H1 (cell line): Measurements from ENCODE around the gene KRT8. TPM values are rescaled to one million over a fixed set of nuclear protein-coding genes. Genes with fewer than 3 reads are reported as not detected.

Experiments used
- CTCF ChIA-PET: fragments of 300-600 bp; sonication (Branson Sonifier 250); formaldehyde crosslinking; loops from one replicate; lab custom pipeline; 2021; ENCODE audit not compliant: partially characterized antibody; lab: Charles Lee
- POLR2A ChIA-PET: fragments of 300-600 bp; sonication (Branson Sonifier 250); formaldehyde crosslinking; loops from one replicate; lab custom pipeline; 2021; ENCODE audit warnings: inconsistent platforms; ENCODE audit not compliant: partially characterized antibody; lab: Charles Lee
- DNase-seq, 2 experiments: peaks; one replicate each; pipeline versions ENCODE4 v3.0.0 to v3.0.0-alpha.2; 2010 to 2022; ENCODE audit warnings: low spot score in 2 of 2, low read depth in 1 of 2, mixed read lengths in 1 of 2
- FAIRE-seq: peaks from 2 replicates; lab custom pipeline; 2011; peaks lifted over from hg19 to GRCh38; lab: Jason Lieb, UNC
- H2AFZ ChIP-seq: 2 replicates; pipeline ENCODE4 v1.8.1; 2012; ENCODE audit warnings: low read length, inconsistent platforms
- H2AK5ac ChIP-seq: 2 replicates; pipeline ENCODE4 v1.6.1; 2013; ENCODE audit warnings: low read depth, low read length
- H2BK120ac ChIP-seq: replicated peaks from 2 replicates; pipeline ENCODE3; 2013; ENCODE audit warnings: low read depth, low read length, inconsistent platforms
- H2BK12ac ChIP-seq: 2 replicates; pipeline ENCODE4 v1.6.1; 2013; ENCODE audit warnings: low read depth, low read length
- H2BK15ac ChIP-seq: 2 replicates; pipeline ENCODE4 v1.6.1; 2013; ENCODE audit warnings: low read length
- H2BK20ac ChIP-seq: 2 replicates; pipeline ENCODE4 v1.6.1; 2013; ENCODE audit warnings: low read length
- H2BK5ac ChIP-seq: 2 replicates; pipeline ENCODE4 v1.6.1; 2013; ENCODE audit warnings: low read depth, low read length
- H3K14ac ChIP-seq: 2 replicates; pipeline ENCODE4 v1.6.1; 2013; ENCODE audit warnings: inconsistent platforms; ENCODE audit not compliant: insufficient read length
- H3K18ac ChIP-seq: 2 replicates; pipeline ENCODE4 v1.6.1; 2013; ENCODE audit warnings: low read length; ENCODE audit errors: extremely low read depth
- H3K23ac ChIP-seq: 2 replicates; pipeline ENCODE4 v1.6.1; 2013; ENCODE audit warnings: inconsistent platforms; ENCODE audit not compliant: insufficient read length
- H3K23me2 ChIP-seq: 2 replicates; pipeline ENCODE4 v1.6.1; 2013; ENCODE audit warnings: low read depth, low read length
- H3K27ac ChIP-seq: 2 replicates; pipeline ENCODE4 v1.6.1; 2011; ENCODE audit warnings: low read depth, low read length, inconsistent platforms
- H3K27me3 ChIP-seq, 4 experiments: replicated peaks in 1 of 4; 1 replicate in 1 of 4; 2 replicates in 3 of 4; pipeline versions ENCODE4 v1.6.1 to v1.8.1; 2011 to 2013; ENCODE audit warnings: low read length in 3 of 4, mild to moderate bottlenecking in 3 of 4, inconsistent platforms in 2 of 4, mixed read lengths in 2 of 4, moderate library complexity in 1 of 4; ENCODE audit not compliant: control insufficient read depth in 3 of 4, insufficient read depth in 3 of 4; ENCODE audit errors: extremely low read depth in 1 of 4
- H3K36me3 ChIP-seq, 4 experiments: 2 replicates each; pipeline versions ENCODE4 v1.6.1 to v1.8.1; 2011 to 2013; ENCODE audit warnings: mild to moderate bottlenecking in 4 of 4, low read length in 3 of 4, moderate library complexity in 2 of 4, control low read depth in 1 of 4, inconsistent platforms in 1 of 4; ENCODE audit not compliant: insufficient read depth in 4 of 4, control insufficient read depth in 2 of 4
- H3K4ac ChIP-seq: replicated peaks from 2 replicates; pipeline ENCODE3; 2013; ENCODE audit warnings: low read length, low read depth, mixed read lengths, inconsistent platforms; ENCODE audit not compliant: insufficient read length
- H3K4me1 ChIP-seq, 4 experiments: replicated peaks in 1 of 4; 1 replicate in 1 of 4; 2 replicates in 3 of 4; pipeline versions ENCODE4 v1.6.1 to v1.8.1; 2011 to 2013; ENCODE audit warnings: low read length in 3 of 4, inconsistent platforms in 2 of 4, mixed read lengths in 1 of 4; ENCODE audit not compliant: insufficient read depth in 4 of 4, control insufficient read depth in 3 of 4
- H3K4me2 ChIP-seq, 2 experiments: 2 replicates each; pipeline versions ENCODE4 v1.6.1 to v1.8.1; 2011 to 2013; ENCODE audit warnings: low read depth in 2 of 2, low read length in 2 of 2, control low read depth in 1 of 2, inconsistent platforms in 1 of 2, mild to moderate bottlenecking in 1 of 2; ENCODE audit not compliant: insufficient read depth in 1 of 2
- H3K4me3 ChIP-seq, 4 experiments: fragments of 200-600, 300-600 bp in 1 of 4; sonication (generic), shearing (Covaris generic), sonication (Bioruptor Twin) in 1 of 4; 2 replicates each; pipeline versions ENCODE4 v1.5.1 to v1.8.1; 2011 to 2016; ENCODE audit warnings: low read length in 4 of 4, low read depth in 3 of 4, control low read depth in 2 of 4, inconsistent platforms in 2 of 4, mild to moderate bottlenecking in 2 of 4, mixed read lengths in 1 of 4, moderate library complexity in 1 of 4; ENCODE audit not compliant: insufficient read depth in 2 of 4; ENCODE audit errors: extremely low read depth in 1 of 4
- H3K56ac ChIP-seq: replicated peaks from 2 replicates; pipeline ENCODE3; 2013; ENCODE audit warnings: low read depth, mild to moderate bottlenecking, mixed read lengths, low read length, inconsistent platforms; ENCODE audit not compliant: insufficient read length
- H3K79me1 ChIP-seq: 2 replicates; pipeline ENCODE4 v1.6.1; 2013; ENCODE audit warnings: low read depth, low read length, control low read depth
- H3K79me2 ChIP-seq, 2 experiments: 2 replicates each; pipeline versions ENCODE4 v1.6.1 to v1.8.1; 2012 to 2013; ENCODE audit warnings: low read length in 2 of 2, mild to moderate bottlenecking in 2 of 2, inconsistent platforms in 1 of 2; ENCODE audit not compliant: insufficient read depth in 2 of 2, control insufficient read depth in 1 of 2
- H3K9ac ChIP-seq, 4 experiments: replicated peaks in 1 of 4; 1 replicate in 1 of 4; 2 replicates in 3 of 4; pipeline versions ENCODE4 v1.6.1 to v1.8.1; 2011 to 2013; ENCODE audit warnings: low read depth in 3 of 4, low read length in 3 of 4, control low read depth in 2 of 4, mild to moderate bottlenecking in 2 of 4, moderate library complexity in 2 of 4, inconsistent platforms in 1 of 4; ENCODE audit errors: extremely low read depth in 1 of 4
- H3K9me3 ChIP-seq, 2 experiments: 2 replicates each; pipeline versions ENCODE4 v1.6.1 to v1.8.1; 2012 to 2013; ENCODE audit warnings: mild to moderate bottlenecking in 2 of 2, moderate library complexity in 2 of 2, control low read depth in 1 of 2, inconsistent platforms in 1 of 2, low read depth in 1 of 2, low read length in 1 of 2, mixed read lengths in 1 of 2; ENCODE audit not compliant: insufficient read depth in 2 of 2
- H4K20me1 ChIP-seq, 2 experiments: replicated peaks in 1 of 2; 2 replicates each; pipeline versions ENCODE3 to v1.8.1; 2011 to 2013; ENCODE audit warnings: inconsistent platforms in 2 of 2, low read length in 2 of 2, mild to moderate bottlenecking in 1 of 2; ENCODE audit not compliant: insufficient read depth in 2 of 2, control insufficient read depth in 1 of 2
- H4K5ac ChIP-seq: 2 replicates; pipeline ENCODE4 v1.6.1; 2013; ENCODE audit warnings: low read length, low read depth, mixed read lengths, inconsistent platforms; ENCODE audit not compliant: insufficient read length
- H4K8ac ChIP-seq: 2 replicates; pipeline ENCODE4 v1.8.0; 2013; ENCODE audit warnings: mild to moderate bottlenecking, moderate library complexity, low read length, inconsistent platforms; ENCODE audit not compliant: insufficient read depth; ENCODE audit errors: extremely low read depth
- H4K91ac ChIP-seq: replicated peaks from 2 replicates; pipeline ENCODE3; 2013; ENCODE audit warnings: low read length, mixed read lengths, inconsistent platforms; ENCODE audit not compliant: insufficient read length
- CBX5 ChIP-seq: fragments of 300-800, 300-1000 bp; sonication (generic); IDR thresholded peaks from 2 replicates; pipeline ENCODE4 v1.7.1; 2016; ENCODE audit warnings: antibody characterized with exemption, low read length, low read depth
- CHD2 ChIP-seq: IDR thresholded peaks from 2 replicates; pipeline ENCODE4 v1.6.1; 2012; ENCODE audit warnings: low read length, improper control_type of control experiment
- EZH2 ChIP-seq: fragments of 200-600 bp; sonication (generic); IDR thresholded peaks from 2 replicates; pipeline ENCODE4 v1.7.1; 2012; ENCODE audit warnings: low read depth, mild to moderate bottlenecking, moderate library complexity, low read length, inconsistent platforms; ENCODE audit not compliant: severe bottlenecking
- HDAC6 ChIP-seq: IDR thresholded peaks from one replicate; pipeline ENCODE4 v1.7.1; 2012; ENCODE audit warnings: low read depth, mild to moderate bottlenecking, inconsistent platforms, low read length, moderate library complexity
- KDM5A ChIP-seq: fragments of 200-600 bp; IDR thresholded peaks from 2 replicates; pipeline ENCODE4 v1.7.1; 2012; ENCODE audit warnings: mild to moderate bottlenecking, low read length, inconsistent platforms, mixed read lengths
- MAX ChIP-seq: IDR thresholded peaks from 2 replicates; pipeline ENCODE4 v1.6.1; 2012; ENCODE audit warnings: inconsistent platforms
- SIX5 ChIP-seq: IDR thresholded peaks from 2 replicates; pipeline ENCODE4 v1.6.1; 2011; ENCODE audit warnings: mild to moderate bottlenecking, low read depth, low read length
- SRF ChIP-seq: IDR thresholded peaks from 2 replicates; pipeline ENCODE4 v1.6.1; 2011; ENCODE audit warnings: mild to moderate bottlenecking, low read depth, low read length, moderate library complexity
- TCF12 ChIP-seq: IDR thresholded peaks from 2 replicates; pipeline ENCODE4 v1.6.1; 2011; ENCODE audit warnings: low read depth, mild to moderate bottlenecking, low read length
- WGBS, 2 experiments: shearing (Covaris generic) in 1 of 2; methylation state at CpG; one replicate each; pipeline versions ENCODE4 v1.1.6 to v1.1.7; 2013 to 2015; ENCODE audit warnings: low lambda C conversion rate in 2 of 2, mixed read lengths in 2 of 2, inconsistent platforms in 1 of 2, low coverage in 1 of 2, missing lambda C conversion rate in 1 of 2; ENCODE audit not compliant: insufficient replicate concordance in 2 of 2, insufficient coverage in 1 of 2, insufficient read length in 1 of 2; ENCODE audit errors: extremely low coverage in 1 of 2, missing lambda C conversion rate in 1 of 2; 5-methylcytosine and 5-hydroxymethylcytosine counted together
- polyA plus RNA-seq, 7 experiments: library from polyadenylated mRNA; depleted of rRNA in 3 of 7; stranded (reverse) in 5 of 7; unstranded in 2 of 7; fragments of >200 nt in 5 of 7; fragments of 200-250 nt in 2 of 7; gene quantifications; 1 replicate in 5 of 7; 2 replicates in 1 of 7; 4 replicates in 1 of 7; pipeline versions ENCODE4 v1.2.1 to v1.2.3, GENCODE V29; 2011 to 2013; ENCODE audit warnings: missing spikeins in 2 of 7, mixed read lengths in 2 of 7
- total RNA-seq: library from RNA; stranded (reverse); fragmentation: NEBNext Ultra II Directional; extraction: Animal tissue kit (Norgen Biotek cat#: 25700); gene quantifications from 2 replicates; pipeline ENCODE4 v1.2.1, GENCODE V29; 2021
- TF ChIP-seq, protein P1 (sequence below), 3 experiments: IDR thresholded peaks; 1 replicate in 2 of 3; 2 replicates in 1 of 3; pipeline versions ENCODE4 v1.5.1 to v1.6.1; 2011; ENCODE audit warnings: low read length in 3 of 3, mild to moderate bottlenecking in 3 of 3, inconsistent platforms in 2 of 3, low read depth in 1 of 3, moderate library complexity in 1 of 3; ENCODE audit not compliant: insufficient read depth in 1 of 3; ENCODE audit errors: control extremely low read depth in 1 of 3

KRT8 gene
- total and polyA plus RNA-seq, 2 of the 8 experiments (the other 6 are each of a cell fraction or from before 2014, with no cell fraction given): 280 to 290 TPM

DNA sequence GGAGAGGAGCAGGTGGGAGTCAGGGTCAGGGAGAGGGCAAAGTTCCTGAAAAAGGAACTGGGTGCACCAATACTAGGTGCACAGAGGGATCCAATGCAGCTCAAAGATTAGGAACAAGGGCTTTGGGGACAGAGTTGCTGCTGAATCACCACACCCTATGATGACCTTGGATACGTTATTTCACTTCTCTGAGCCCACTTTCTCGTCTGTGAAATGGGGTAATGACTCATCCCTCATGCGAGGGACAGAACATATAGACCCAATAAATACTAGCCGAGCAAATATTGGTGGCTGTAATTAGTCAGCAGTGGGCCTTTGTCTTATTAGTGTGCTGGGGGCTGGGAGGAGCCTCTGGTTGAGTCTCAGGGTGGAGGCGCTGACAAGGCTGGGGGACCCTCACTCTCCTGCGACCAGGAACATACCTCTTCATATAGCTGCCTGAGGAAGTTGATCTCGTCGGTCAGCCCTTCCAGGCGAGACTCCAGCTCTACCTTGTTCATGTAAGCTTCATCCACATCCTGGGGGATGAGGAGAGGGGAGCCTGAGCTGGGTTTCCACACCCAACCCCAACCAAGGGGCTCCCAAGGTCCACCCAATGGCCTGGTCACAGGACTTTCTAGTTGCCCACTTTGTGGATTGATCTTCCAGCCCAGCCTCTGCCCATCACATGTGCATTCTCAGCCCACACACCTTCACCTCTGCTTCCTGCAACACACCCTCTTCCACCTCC is 4.5 kb downstream of the KRT8 start:
- Histone ChIP-seq H3K36me3 (peaks cover 14 to 51% (median 38%) of the 10 kb centered on the region in 4 experiments), H3K23ac (no peak overlapping the region), H2AK5ac (no peak overlapping the region), H4K8ac (no peak overlapping the region), H4K91ac (no peak overlapping the region), H2AFZ (no peak overlapping the region), H3K14ac (no peak overlapping the region), H3K4me1 (peaks cover 0 to 3% (median 2%) of the 10 kb centered on the region in 4 experiments; a peak in 5 of 7 replicates), H3K4me2 (no peak overlapping the region), H3K4ac (no peak overlapping the region), H3K9me3 (no peaks in the 10 kb centered on the region), H4K20me1 (peaks cover 9 to 25% of the 10 kb centered on the region in 2 experiments), H4K5ac (no peak overlapping the region), H2BK20ac (no peak overlapping the region), H2BK120ac (no peak overlapping the region), H3K79me2 (peaks cover 0 to 21% of the 10 kb centered on the region in 2 experiments; a peak in 2 of 4 replicates), H2BK5ac (no peak overlapping the region), H3K18ac (no peak overlapping the region), H3K27ac (no peak overlapping the region), H2BK12ac (no peak overlapping the region), H3K4me3 (no peak overlapping the region), H3K56ac (no peak overlapping the region), H3K9ac (no peak overlapping the region), H3K23me2 (no peaks in the 10 kb centered on the region; the same call in 1 of the 2 replicates), H3K79me1 (peaks cover 11% of the 10 kb centered on the region), H3K27me3 (no peaks in the 10 kb centered on the region), H2BK15ac (no peak overlapping the region)
- WGBS, 2 experiments: 93% methylated on average over 9 of the region's 9 CpGs; no CpG with 5 or more reads in 1 of the 2 experiments
- POLR2A ChIA-PET: interaction anchor here (1.4 to 17.4 kb wide), 5 partner anchors 10 to 80 kb away, joined by 4 to 297 read pairs (median 39); partner anchors contain the start of gene KRT18
- DNase-seq: no peak
- CTCF ChIA-PET: interaction anchor here (0.8 to 36.8 kb wide), 10 partner anchors 19 to 87 kb away, joined by 4 to 1250 read pairs (median 16); partner anchors contain the start of gene KRT18
- no peak for FAIRE-seq
- TF ChIP-seq KDM5A (no peak), CBX5 (no peak), TCF12 (no peak), SRF (no peak), SIX5 (no peak), EZH2 (no peak), HDAC6 (no peak), MAX (no peak), CHD2 (no peak)
- TF ChIP-seq, protein P1, sequence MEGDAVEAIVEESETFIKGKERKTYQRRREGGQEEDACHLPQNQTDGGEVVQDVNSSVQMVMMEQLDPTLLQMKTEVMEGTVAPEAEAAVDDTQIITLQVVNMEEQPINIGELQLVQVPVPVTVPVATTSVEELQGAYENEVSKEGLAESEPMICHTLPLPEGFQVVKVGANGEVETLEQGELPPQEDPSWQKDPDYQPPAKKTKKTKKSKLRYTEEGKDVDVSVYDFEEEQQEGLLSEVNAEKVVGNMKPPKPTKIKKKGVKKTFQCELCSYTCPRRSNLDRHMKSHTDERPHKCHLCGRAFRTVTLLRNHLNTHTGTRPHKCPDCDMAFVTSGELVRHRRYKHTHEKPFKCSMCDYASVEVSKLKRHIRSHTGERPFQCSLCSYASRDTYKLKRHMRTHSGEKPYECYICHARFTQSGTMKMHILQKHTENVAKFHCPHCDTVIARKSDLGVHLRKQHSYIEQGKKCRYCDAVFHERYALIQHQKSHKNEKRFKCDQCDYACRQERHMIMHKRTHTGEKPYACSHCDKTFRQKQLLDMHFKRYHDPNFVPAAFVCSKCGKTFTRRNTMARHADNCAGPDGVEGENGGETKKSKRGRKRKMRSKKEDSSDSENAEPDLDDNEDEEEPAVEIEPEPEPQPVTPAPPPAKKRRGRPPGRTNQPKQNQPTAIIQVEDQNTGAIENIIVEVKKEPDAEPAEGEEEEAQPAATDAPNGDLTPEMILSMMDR (IDR thresholded peaks at IDR 0.05; ENCODE audit: control extremely low read depth in 1 of 3, insufficient read depth in 1 of 3, low read depth in 1 of 3, low read length in 3 of 3): no peak
